Breast epithelium (tissue), 4 donors: ENCODE results near the gene MRPS16. TPM values are rescaled to one million over a fixed set of nuclear protein-coding genes. Genes with fewer than 3 reads are reported as not detected.

Source experiments
- DNase-seq, 2 donors: peaks; one replicate each; pipeline ENCODE4 v3.0.0-alpha.2; 2019; ENCODE audit warnings: low spot score in 2 of 2
- H3K27ac ChIP-seq, 2 donors: fragments of 200-600 bp; sonication (generic) in 1 of 2; one replicate each; pipeline ENCODE4 v1.5.1; 2016 to 2019; ENCODE audit warnings: mild to moderate bottlenecking in 1 of 2
- H3K27me3 ChIP-seq, 2 donors: fragments of 200-600 bp; sonication (generic) in 1 of 2; one replicate each; pipeline versions ENCODE4 v1.5.1 to v1.6.0; 2017 to 2019; ENCODE audit warnings: control low read depth in 1 of 2, mild to moderate bottlenecking in 1 of 2
- H3K36me3 ChIP-seq: fragments of 200-600 bp; one replicate; pipeline ENCODE4 v1.5.1; 2019
- H3K4me1 ChIP-seq, 2 donors: fragments of 200-600 bp; sonication (generic); one replicate each; pipeline ENCODE4 v1.5.1; 2016 to 2019; ENCODE audit warnings: control low read depth in 1 of 2
- H3K4me3 ChIP-seq, 3 donors: fragments of 200-600 bp; sonication (generic); 1 replicate in 2 of 3; 2 replicates in 1 of 3; pipeline ENCODE4 v1.5.1; 2016 to 2019; ENCODE audit warnings: mild to moderate bottlenecking in 3 of 3, moderate library complexity in 2 of 3
- H3K9me3 ChIP-seq, 2 donors: fragments of 200-600 bp; sonication (generic) in 1 of 2; one replicate each; pipeline ENCODE4 v1.5.1; 2016 to 2019; ENCODE audit warnings: control low read depth in 1 of 2
- POLR2A ChIP-seq: fragments of 450-650 bp; IDR thresholded peaks from one replicate; pipeline ENCODE4 v1.6.1; 2016; ENCODE audit warnings: antibody characterized with exemption, mild to moderate bottlenecking, moderate library complexity
- intact Hi-C: fragments of 100-400 bp; cut with DNase I; formaldehyde crosslinking; loops from one replicate; pipeline ENCODE4 v1.15.1; 2023; ENCODE audit warnings: low total_unique reads
- total RNA-seq, 3 donors: library from RNA; depleted of rRNA; stranded (reverse); fragments of >200 nt; gene quantifications; one replicate each; pipeline ENCODE4 v1.1.0, GENCODE V29; 2016

Gene MRPS16
- total RNA-seq, 3 donors from 2014 or later: 33.3 to 40.6 (median 40.4) TPM

GRCh38 chr10:73205081-73205480, 47.4 kb downstream of the MRPS16 start:
- Histone ChIP-seq H3K27ac (no peak overlapping the region), H3K36me3 (no peaks in the 10 kb centered on the region), H3K4me3 (no peak overlapping the region), H3K4me1 (no peaks in the 10 kb centered on the region), H3K27me3 (no peaks in the 10 kb centered on the region), H3K9me3 (no peaks in the 10 kb centered on the region)
- intact Hi-C loops: no loop called here
- no peak for DNase-seq
- TF ChIP-seq POLR2A: no peak

Other genes with a start within 250 kb of the MRPS16 start
- gene P4HA1, start 155.8 kb downstream of the MRPS16 start, total RNA-seq: 10 to 100 TPM; 25.0 to 42.1 (median 34.1) TPM
- 1 to 10 TPM; 1.9 to 4.2 (median 2.6) TPM for gene NUDT13, start 142.2 kb downstream of the MRPS16 start, total RNA-seq
- 10 to 100 TPM; 34.9 to 49.2 (median 39.3) TPM for gene ECD, start 84.6 kb downstream of the MRPS16 start, total RNA-seq
- 10 to 100 TPM; 19.4 to 24.6 (median 19.7) TPM for gene FAM149B1, start 84.5 kb downstream of the MRPS16 start, total RNA-seq
- 10 to 100 TPM; 17.3 to 24.3 (median 19.0) TPM for gene DNAJC9, start 5.4 kb downstream of the MRPS16 start, total RNA-seq
- 10 to 100 TPM in 1 of 3 donors, 1 to 10 TPM in 2; 7.8 to 10.4 (median 9.2) TPM for gene CFAP70, start 106.2 kb upstream of the MRPS16 start, total RNA-seq
- 100 to 1,000 TPM; 120 to 169 (median 123) TPM for gene ANXA7, start 161.4 kb upstream of the MRPS16 start, total RNA-seq
- 1 to 10 TPM; 2.6 to 4.2 (median 2.9) TPM for gene MSS51, start 180.9 kb upstream of the MRPS16 start, total RNA-seq
- gene PPP3CB, start 243.4 kb upstream of the MRPS16 start, total RNA-seq: 10 to 100 TPM; 42.0 to 79.0 (median 49.5) TPM